ENCODE results near the gene ATG2A. TPM values are rescaled to one million over a fixed set of nuclear protein-coding genes. Genes with fewer than 3 reads are reported as not detected.

Gene ATG2A
- total and polyA plus RNA-seq, 4 experiments from 2014 or later, result 4.1 to 47.3 (median 26.0) TPM

DNA sequence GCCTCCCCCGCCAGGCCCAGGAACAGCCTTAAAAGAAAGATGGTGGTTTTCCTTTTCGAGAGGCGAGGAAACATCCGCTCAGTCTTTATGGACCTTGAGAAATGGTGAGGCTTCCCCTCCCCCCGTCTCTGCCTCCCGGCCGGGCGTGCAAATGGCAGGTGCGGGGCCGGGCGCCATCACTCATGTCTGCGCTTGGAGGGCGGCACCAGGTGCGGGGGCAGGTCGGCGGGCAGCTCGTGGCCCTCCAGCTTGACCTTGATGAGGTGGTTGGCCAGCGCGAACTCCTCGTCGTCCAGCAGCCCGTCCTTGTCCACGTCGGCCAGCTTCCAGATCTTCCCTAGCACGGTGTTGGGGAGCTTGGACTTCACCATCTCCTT lies 62.9 kb downstream of the ATG2A start:
- peak overlapping the region in 5 of 8 donors; percentile 13 to 89 (median 59) for H3K4me3 Mint-ChIP-seq
- POLR2A ChIA-PET (ENCODE audit: partially characterized antibody), result interaction anchor here (0.9 to 28.8 kb wide), 9 partner anchors 9 to 281 kb away, joined by 3 to 2105 read pairs (median 5); partner anchors contain the start of genes CDC42BPG, EHD1, FAU and MRPL49
- H3K27ac ChIP-seq (ENCODE audit: low read depth, low read length), result peak overlapping the region; percentile 70

DNA sequence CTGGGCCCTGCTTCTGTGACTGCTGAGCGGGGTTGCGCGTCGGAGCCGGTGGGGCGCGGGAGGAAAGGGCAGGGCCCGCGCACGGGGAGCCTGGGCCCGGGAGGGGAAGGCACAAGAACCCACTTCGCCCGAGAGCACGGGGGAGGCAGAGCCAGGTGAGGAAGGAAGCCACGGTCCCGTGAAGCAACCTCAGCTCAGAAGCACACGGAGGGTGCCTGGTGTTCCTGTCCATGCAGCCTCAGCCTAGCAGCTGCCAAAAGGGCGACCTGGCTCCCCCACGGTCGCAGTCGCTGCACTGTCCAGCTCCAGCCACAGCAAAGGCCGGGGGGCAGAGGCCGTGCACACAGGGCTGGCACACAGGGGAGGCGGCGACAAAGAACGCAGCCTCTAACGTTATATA lies 63.3 kb downstream of the ATG2A start:
- Histone ChIP-seq H3K4me3 (ENCODE audit: low read length in 2 of 2) (no peak overlapping the region), H3K36me3 (ENCODE audit: insufficient read depth, low read length) (peaks cover 41% of the 10 kb centered on the region), H3K27me3 (ENCODE audit: insufficient read depth, low read length) (no peaks in the 10 kb centered on the region), H3K27ac (ENCODE audit: low read depth, low read length) (peak overlapping the region; percentile 70), H3K9me3 (ENCODE audit: control insufficient read depth in 1 of 2, low read length in 2 of 2) (no peaks in the 10 kb centered on the region), H3K4me1 (ENCODE audit: insufficient read depth, low read length) (peaks cover 96% of the 10 kb centered on the region)
- intact Hi-C loops (cut with micrococcal nuclease), result no loop called here
- peak; percentile 57 to 64 (median 58) for DNase-seq
- H3K27me3 Mint-ChIP-seq, result no peaks in the 10 kb centered on the region
- peaks cover 54 to 92% (median 73%) of the 10 kb centered on the region in 4 donors for H3K4me1 Mint-ChIP-seq
- no peaks in the 10 kb centered on the region for H3K9me3 Mint-ChIP-seq
- H3K36me3 Mint-ChIP-seq, result peaks cover 36 to 51% of the 10 kb centered on the region in 2 donors
- CTCF ChIA-PET (ENCODE audit: partially characterized antibody), result interaction anchor here (1.0 to 29.7 kb wide), 6 partner anchors 7 to 72 kb away, joined by 3 to 1245 read pairs (median 14); partner anchors contain the start of gene EHD1
- peak overlapping the region in 7 of 8 donors; percentile 27 to 83 (median 69) for H3K4me3 Mint-ChIP-seq
- POLR2A ChIA-PET (ENCODE audit: partially characterized antibody), result interaction anchor here (0.8 to 28.8 kb wide), 13 partner anchors 8 to 281 kb away, joined by 3 to 2105 read pairs (median 5); partner anchors contain the start of genes ARL2, CDC42BPG, EHD1 and FAU
- peak overlapping the region; percentile 90 to 99 (median 93) for H3K27ac Mint-ChIP-seq

More for the DNA sequence above, 62.9 kb downstream of the ATG2A start:
- CTCF ChIA-PET (ENCODE audit: partially characterized antibody), result interaction anchor here (1.5 to 29.7 kb wide), 4 partner anchors 9 to 32 kb away, joined by 3 to 1245 read pairs (median 42); partner anchors contain the start of gene EHD1
- H3K27me3 ChIP-seq (ENCODE audit: insufficient read depth, low read length), result no peaks in the 10 kb centered on the region
- peak overlapping the region; percentile 42 to 99 (median 90) for H3K27ac Mint-ChIP-seq
- no peaks in the 10 kb centered on the region for H3K27me3 Mint-ChIP-seq
- H3K4me1 ChIP-seq (ENCODE audit: insufficient read depth, low read length), result peaks cover 96% of the 10 kb centered on the region
- H3K4me3 ChIP-seq (ENCODE audit: low read length in 2 of 2), result no peak overlapping the region
- no peaks in the 10 kb centered on the region for H3K9me3 Mint-ChIP-seq
- DNase-seq, result no peak
- peaks cover 57 to 92% (median 73%) of the 10 kb centered on the region in 4 donors for H3K4me1 Mint-ChIP-seq
- H3K9me3 ChIP-seq (ENCODE audit: control insufficient read depth in 1 of 2, low read length in 2 of 2), result no peaks in the 10 kb centered on the region
- peaks cover 41 to 56% of the 10 kb centered on the region in 2 donors for H3K36me3 Mint-ChIP-seq
- H3K36me3 ChIP-seq (ENCODE audit: insufficient read depth, low read length), result peaks cover 41% of the 10 kb centered on the region
- intact Hi-C loops (cut with micrococcal nuclease), result no loop called here

GRCh38 chr11:64852804-64853509 lies 64.1 kb downstream of the ATG2A start:
- CTCF ChIA-PET (ENCODE audit: partially characterized antibody), result interaction anchor here (1.0 to 29.7 kb wide), 5 partner anchors 8 to 71 kb away, joined by 3 to 1245 read pairs (median 23); partner anchors contain the start of gene EHD1
- Mint-ChIP-seq H3K9me3 (no peaks in the 10 kb centered on the region), H3K27ac (peak overlapping the region; percentile 93 to 99 (median 94)), H3K36me3 (peaks cover 32 to 47% of the 10 kb centered on the region in 2 donors), H3K4me3 (peak overlapping the region; percentile 27 to 83 (median 65)), H3K27me3 (no peaks in the 10 kb centered on the region), H3K4me1 (peaks cover 57 to 94% (median 75%) of the 10 kb centered on the region in 4 donors)
- H3K4me1 ChIP-seq (ENCODE audit: insufficient read depth, low read length), result peaks cover 96% of the 10 kb centered on the region
- no peaks in the 10 kb centered on the region for H3K9me3 ChIP-seq (ENCODE audit: control insufficient read depth in 1 of 2, low read length in 2 of 2)
- peaks cover 41% of the 10 kb centered on the region for H3K36me3 ChIP-seq (ENCODE audit: insufficient read depth, low read length)
- H3K4me3 ChIP-seq (ENCODE audit: low read length in 2 of 2), result no peak overlapping the region
- peak overlapping the region; percentile 70 for H3K27ac ChIP-seq (ENCODE audit: low read depth, low read length)
- DNase-seq, result peak in 1 of 5 donors; percentile 64
- H3K27me3 ChIP-seq (ENCODE audit: insufficient read depth, low read length), result no peaks in the 10 kb centered on the region
- intact Hi-C loops (cut with micrococcal nuclease), result no loop called here
- POLR2A ChIA-PET (ENCODE audit: partially characterized antibody), result interaction anchor here (0.8 to 28.8 kb wide), 12 partner anchors 9 to 282 kb away, joined by 3 to 2105 read pairs (median 6); partner anchors contain the start of genes ARL2, CDC42BPG, EHD1 and FAU

- no peaks in the 10 kb centered on the region for H3K27me3 ChIP-seq (ENCODE audit: insufficient read depth, low read length)
- CTCF ChIA-PET (ENCODE audit: partially characterized antibody), result interaction anchor here (3.8 to 29.7 kb wide), 3 partner anchors 9 to 35 kb away, joined by 23 to 1245 read pairs (median 78); partner anchors contain the start of gene EHD1
- H3K4me3 ChIP-seq (ENCODE audit: low read length in 2 of 2), result no peak overlapping the region
- H3K9me3 ChIP-seq (ENCODE audit: control insufficient read depth in 1 of 2, low read length in 2 of 2), result no peaks in the 10 kb centered on the region
- DNase-seq, result peak in 1 of 5 donors; percentile 53
- peaks cover 35% of the 10 kb centered on the region for H3K36me3 ChIP-seq (ENCODE audit: insufficient read depth, low read length)
- H3K27ac ChIP-seq (ENCODE audit: low read depth, low read length), result peak overlapping the region; percentile 70
- Mint-ChIP-seq H3K27ac (peak overlapping the region; percentile 93 to 99 (median 94)), H3K4me1 (peaks cover 58 to 95% (median 75%) of the 10 kb centered on the region in 4 donors), H3K27me3 (no peaks in the 10 kb centered on the region), H3K9me3 (no peaks in the 10 kb centered on the region), H3K36me3 (peaks cover 28 to 41% of the 10 kb centered on the region in 2 donors), H3K4me3 (peak overlapping the region; percentile 5 to 83 (median 68))
- peaks cover 96% of the 10 kb centered on the region for H3K4me1 ChIP-seq (ENCODE audit: insufficient read depth, low read length)
- intact Hi-C loops (cut with micrococcal nuclease), result loop anchor here (1.0 kb wide), 1 partner anchor 26 kb away; the partner anchor contains the start of gene EHD1
- POLR2A ChIA-PET (ENCODE audit: partially characterized antibody), result interaction anchor here (0.9 to 28.8 kb wide), 7 partner anchors 9 to 244 kb away, joined by 3 to 2105 read pairs (median 10); partner anchors contain the start of genes EHD1, PPP2R5B, RASGRP2 and SF1
Observed at GRCh38 chr11:64851831-64852351, 65.1 kb downstream of the ATG2A start.

DNA sequence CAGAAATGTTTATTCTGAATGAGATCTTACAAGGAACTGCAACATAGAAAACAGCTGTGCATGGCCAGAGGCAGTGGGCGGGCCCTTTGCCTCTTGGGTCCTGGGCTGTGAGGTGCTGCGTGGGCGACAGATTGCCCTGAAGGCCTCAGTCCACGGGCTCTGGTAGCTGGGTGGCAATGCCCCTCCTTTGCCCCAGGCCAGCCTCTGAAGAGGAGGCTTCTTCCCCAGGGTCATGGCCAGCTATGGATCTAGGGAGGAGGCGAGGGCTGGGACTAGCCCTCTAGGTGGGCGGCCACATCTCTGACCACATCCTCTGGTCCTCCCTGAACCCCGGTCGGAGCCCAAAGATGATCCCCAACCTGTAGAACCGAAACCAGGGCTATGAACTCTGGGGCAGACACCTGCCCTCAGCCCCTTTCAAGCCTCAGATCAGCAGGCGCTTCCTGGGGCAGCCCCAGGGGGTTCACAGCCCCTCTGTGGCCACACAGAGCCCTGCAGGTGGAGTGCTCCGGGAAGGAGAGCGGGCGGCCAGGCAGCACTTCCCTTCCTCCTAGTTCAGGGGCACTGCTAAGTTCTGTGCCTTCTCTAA lies 65.9 kb downstream of the ATG2A start:
- peaks cover 52 to 89% (median 69%) of the 10 kb centered on the region in 4 donors for H3K4me1 Mint-ChIP-seq

GRCh38 chr11:64849598-64850356 lies 67.2 kb downstream of the ATG2A start:
- Histone ChIP-seq H3K27me3 (ENCODE audit: insufficient read depth, low read length) (no peaks in the 10 kb centered on the region), H3K36me3 (ENCODE audit: insufficient read depth, low read length) (peaks cover 18% of the 10 kb centered on the region), H3K4me3 (ENCODE audit: low read length in 2 of 2) (no peak overlapping the region), H3K9me3 (ENCODE audit: control insufficient read depth in 1 of 2, low read length in 2 of 2) (no peaks in the 10 kb centered on the region), H3K27ac (ENCODE audit: low read depth, low read length) (peak overlapping the region; percentile 24), H3K4me1 (ENCODE audit: insufficient read depth, low read length) (peaks cover 83% of the 10 kb centered on the region)
- no peaks in the 10 kb centered on the region for H3K9me3 Mint-ChIP-seq
- peaks cover 18 to 25% of the 10 kb centered on the region in 2 donors for H3K36me3 Mint-ChIP-seq
- peak overlapping the region in 6 of 7 donors; percentile 51 to 99 (median 71) for H3K27ac Mint-ChIP-seq
- DNase-seq, result no peak
- POLR2A ChIA-PET (ENCODE audit: partially characterized antibody), result interaction anchor here (1.2 to 28.8 kb wide), 11 partner anchors 10 to 270 kb away, joined by 3 to 2105 read pairs (median 4); partner anchors contain the start of genes EHD1, MEN1, RASGRP2 and TM7SF2
- CTCF ChIA-PET (ENCODE audit: partially characterized antibody), result interaction anchor here (1.2 to 29.7 kb wide), 9 partner anchors 11 to 332 kb away, joined by 3 to 1245 read pairs (median 11); partner anchors contain the start of genes ARL2, CAPN1, EHD1 and SF1
- H3K27me3 Mint-ChIP-seq, result no peaks in the 10 kb centered on the region
- peaks cover 45 to 83% (median 63%) of the 10 kb centered on the region in 4 donors for H3K4me1 Mint-ChIP-seq
- peak overlapping the region in 1 of 8 donors; percentile 52 for H3K4me3 Mint-ChIP-seq
- intact Hi-C loops (cut with micrococcal nuclease), result loop anchor here (1.0 to 5.0 kb wide), 2 partner anchors 10 to 228 kb away; no protein-coding TSS in a partner anchor

More for the DNA sequence above, 65.9 kb downstream of the ATG2A start:
- H3K4me3 ChIP-seq (ENCODE audit: low read length in 2 of 2), result no peak overlapping the region
- H3K27ac ChIP-seq (ENCODE audit: low read depth, low read length), result peak overlapping the region; percentile 70
- H3K27me3 ChIP-seq (ENCODE audit: insufficient read depth, low read length), result no peaks in the 10 kb centered on the region
- POLR2A ChIA-PET (ENCODE audit: partially characterized antibody), result interaction anchor here (0.9 to 28.8 kb wide), 10 partner anchors 9 to 266 kb away, joined by 3 to 2105 read pairs (median 6); partner anchors contain the start of genes EHD1, MEN1, PPP2R5B and RASGRP2
- peak overlapping the region; percentile 93 to 99 (median 94) for H3K27ac Mint-ChIP-seq
- peaks cover 90% of the 10 kb centered on the region for H3K4me1 ChIP-seq (ENCODE audit: insufficient read depth, low read length)
- no peaks in the 10 kb centered on the region for H3K9me3 Mint-ChIP-seq
- no peaks in the 10 kb centered on the region for H3K27me3 Mint-ChIP-seq
- peak in 3 of 5 donors; percentile 52 to 84 (median 62) for DNase-seq
- peaks cover 28 to 36% of the 10 kb centered on the region in 2 donors for H3K36me3 Mint-ChIP-seq
- peak overlapping the region in 6 of 8 donors; percentile 13 to 83 (median 72) for H3K4me3 Mint-ChIP-seq
- intact Hi-C loops (cut with micrococcal nuclease), result loop anchor here (1.0 kb wide), 2 partner anchors 8 to 27 kb away; partner anchors contain the start of gene EHD1
- peaks cover 27% of the 10 kb centered on the region for H3K36me3 ChIP-seq (ENCODE audit: insufficient read depth, low read length)
- H3K9me3 ChIP-seq (ENCODE audit: control insufficient read depth in 1 of 2, low read length in 2 of 2), result no peaks in the 10 kb centered on the region
- CTCF ChIA-PET (ENCODE audit: partially characterized antibody), result interaction anchor here (1.2 to 29.7 kb wide), 4 partner anchors 10 to 35 kb away, joined by 6 to 1245 read pairs (median 15); partner anchors contain the start of gene EHD1
